HEK293 (cell line): Measurements from ENCODE around the gene MAML3.

Experiments
- CTCF ChIA-PET: fragments of 350-600 bp; formaldehyde crosslinking; extraction: SDS; loops from one replicate; lab custom pipeline; 2021; ENCODE audit warnings: antibody characterized with exemption; lab: Yijun Ruan, JAX
- POLR2A ChIA-PET: fragments of 300-600 bp; formaldehyde crosslinking; extraction: SDS; loops from one replicate; lab custom pipeline; 2020; ENCODE audit warnings: antibody characterized with exemption, inconsistent platforms; lab: Yijun Ruan, JAX
- H3K27ac ChIP-seq: fragments of 200-500 bp; sonication (Bioruptor generic); 2 replicates; pipeline ENCODE4 v1.5.1; 2014; ENCODE audit warnings: low read depth, low read length, control low read depth, inconsistent platforms; ENCODE audit errors: extremely low read depth
- H3K36me3 ChIP-seq, 2 experiments: fragments of 200-500 bp in 1 of 2; sonication (Bioruptor generic) in 1 of 2; 1 replicate in 1 of 2; 2 replicates in 1 of 2; pipeline ENCODE4 v1.5.1; 2014 to 2017; ENCODE audit warnings: inconsistent platforms in 2 of 2, low read length in 2 of 2; ENCODE audit not compliant: control insufficient read depth in 2 of 2, insufficient read depth in 1 of 2
- H3K4me1 ChIP-seq: fragments of 200-500 bp; sonication (Bioruptor generic); 2 replicates; pipeline ENCODE4 v1.5.1; 2014; ENCODE audit warnings: mild to moderate bottlenecking, low read length, inconsistent platforms; ENCODE audit not compliant: control insufficient read depth, insufficient read depth
- H3K4me3 ChIP-seq: 2 replicates; pipeline ENCODE4 v1.5.1; 2011; ENCODE audit warnings: low read depth, mild to moderate bottlenecking, control low read depth, low read length, moderate library complexity
- H3K9me3 ChIP-seq: fragments of 200-500 bp; sonication (Bioruptor generic); 2 replicates; pipeline ENCODE4 v1.5.1; 2014; ENCODE audit warnings: low read depth, low read length, inconsistent platforms; ENCODE audit not compliant: control insufficient read depth, insufficient read depth
- IKZF3 ChIP-seq: fragments of 450-650 bp; IDR thresholded peaks from 2 replicates; pipeline ENCODE4 v1.5.0; 2018; ENCODE audit warnings: missing biosample characterization, mild to moderate bottlenecking, missing genetic modification characterization, moderate library complexity
- OSR2 ChIP-seq: fragments of 450-650 bp; formaldehyde crosslinking; IDR thresholded peaks from 2 replicates; pipeline ENCODE4 v1.5.1; 2016; ENCODE audit warnings: missing biosample characterization, missing genetic modification characterization
- OVOL3 ChIP-seq: fragments of 450-650 bp; formaldehyde crosslinking; IDR thresholded peaks from 2 replicates; pipeline ENCODE4 v1.5.1; 2016; ENCODE audit warnings: missing biosample characterization, missing genetic modification characterization
- PRDM1 ChIP-seq: fragments of 450-650 bp; formaldehyde crosslinking; IDR thresholded peaks from 2 replicates; pipeline ENCODE4; 2016; ENCODE audit warnings: missing biosample characterization, missing genetic modification characterization
- SP7 ChIP-seq: fragments of 450-650 bp; formaldehyde crosslinking; IDR thresholded peaks from 2 replicates; pipeline ENCODE4 v1.5.1; 2016; ENCODE audit warnings: missing biosample characterization, missing genetic modification characterization
- WT1 ChIP-seq: fragments of 450-650 bp; formaldehyde crosslinking; IDR thresholded peaks from 2 replicates; pipeline ENCODE4 v1.5.1; 2016; ENCODE audit warnings: missing biosample characterization, missing genetic modification characterization
- ZBTB20 ChIP-seq: fragments of 450-650 bp; formaldehyde crosslinking; IDR thresholded peaks from 2 replicates; pipeline ENCODE4 v1.5.1; 2016; ENCODE audit warnings: missing biosample characterization, missing genetic modification characterization
- ZNF184 ChIP-seq: fragments of 450-650 bp; IDR thresholded peaks from 2 replicates; pipeline ENCODE4 v1.5.1; 2018; ENCODE audit warnings: missing biosample characterization, mild to moderate bottlenecking, missing genetic modification characterization
- ZNF19 ChIP-seq: fragments of 450-650 bp; formaldehyde crosslinking; IDR thresholded peaks from 2 replicates; pipeline ENCODE4; 2016; ENCODE audit warnings: missing biosample characterization, missing genetic modification characterization, low read depth
- ZNF2 ChIP-seq: fragments of 450-650 bp; formaldehyde crosslinking; IDR thresholded peaks from 2 replicates; pipeline ENCODE4 v1.5.1; 2016; ENCODE audit warnings: missing biosample characterization, missing genetic modification characterization
- ZNF211 ChIP-seq: fragments of 450-650 bp; formaldehyde crosslinking; IDR thresholded peaks from 2 replicates; pipeline ENCODE4 v1.5.1; 2016; ENCODE audit warnings: low read depth, missing biosample characterization, missing genetic modification characterization
- ZNF335 ChIP-seq: fragments of 450-650 bp; formaldehyde crosslinking; conservative IDR thresholded peaks from 2 replicates; pipeline ENCODE4 v1.5.1; 2016; ENCODE audit warnings: missing biosample characterization, missing genetic modification characterization
- ZNF341 ChIP-seq: fragments of 450-650 bp; formaldehyde crosslinking; IDR thresholded peaks from 2 replicates; pipeline ENCODE4; 2016; ENCODE audit warnings: low read depth, missing biosample characterization, missing genetic modification characterization
- ZNF394 ChIP-seq: fragments of 450-650 bp; formaldehyde crosslinking; IDR thresholded peaks from 2 replicates; pipeline ENCODE4 v1.5.1; 2016; ENCODE audit warnings: missing biosample characterization, missing genetic modification characterization, mild to moderate bottlenecking, moderate library complexity, borderline replicate concordance
- ZNF433 ChIP-seq: fragments of 450-650 bp; formaldehyde crosslinking; IDR thresholded peaks from 2 replicates; pipeline ENCODE4 v1.5.1; 2016; ENCODE audit warnings: missing biosample characterization, missing genetic modification characterization, low read depth
- ZNF473 ChIP-seq: fragments of 450-650 bp; formaldehyde crosslinking; IDR thresholded peaks from 2 replicates; pipeline ENCODE4 v1.5.1; 2017; ENCODE audit warnings: missing biosample characterization, missing genetic modification characterization
- ZNF621 ChIP-seq: fragments of 450-650 bp; formaldehyde crosslinking; IDR thresholded peaks from 2 replicates; pipeline ENCODE4 v1.5.1; 2017; ENCODE audit warnings: missing biosample characterization, missing genetic modification characterization
- ZNF707 ChIP-seq: fragments of 450-650 bp; formaldehyde crosslinking; IDR thresholded peaks from 2 replicates; pipeline ENCODE4 v1.5.1; 2016; ENCODE audit warnings: missing biosample characterization, missing genetic modification characterization
- ZNF843 ChIP-seq: fragments of 450-650 bp; formaldehyde crosslinking; IDR thresholded peaks from 2 replicates; pipeline ENCODE4 v1.5.1; 2016; ENCODE audit warnings: missing biosample characterization, missing genetic modification characterization
- ZXDB ChIP-seq: fragments of 450-650 bp; formaldehyde crosslinking; IDR thresholded peaks from 2 replicates; pipeline ENCODE4 v1.5.1; 2016; ENCODE audit warnings: missing biosample characterization, missing genetic modification characterization
- TF ChIP-seq, protein P1 (sequence below): fragments of 450-650 bp; formaldehyde crosslinking; IDR thresholded peaks from 2 replicates; pipeline ENCODE4 v1.5.1; 2016; ENCODE audit warnings: missing biosample characterization, missing genetic modification characterization
- TF ChIP-seq, protein P2 (sequence below): fragments of 450-650 bp; formaldehyde crosslinking; IDR thresholded peaks from 2 replicates; pipeline ENCODE4 v1.5.1; 2017; ENCODE audit warnings: missing biosample characterization, missing genetic modification characterization
- TF ChIP-seq, protein P3 (sequence below): fragments of 450-650 bp; formaldehyde crosslinking; IDR thresholded peaks from 2 replicates; pipeline ENCODE4 v1.5.1; 2017; ENCODE audit warnings: missing biosample characterization, missing genetic modification characterization
- TF ChIP-seq, protein P4 (sequence below): fragments of 450-650 bp; formaldehyde crosslinking; optimal IDR thresholded peaks from 2 replicates; pipeline ENCODE3; 2016; ENCODE audit warnings: missing biosample characterization, mild to moderate bottlenecking, missing genetic modification characterization
- TF ChIP-seq, protein P5 (sequence below): fragments of 450-650 bp; formaldehyde crosslinking; IDR thresholded peaks from 2 replicates; pipeline ENCODE4 v1.5.1; 2016; ENCODE audit warnings: missing biosample characterization, missing genetic modification characterization

Gene MAML3

DNA sequence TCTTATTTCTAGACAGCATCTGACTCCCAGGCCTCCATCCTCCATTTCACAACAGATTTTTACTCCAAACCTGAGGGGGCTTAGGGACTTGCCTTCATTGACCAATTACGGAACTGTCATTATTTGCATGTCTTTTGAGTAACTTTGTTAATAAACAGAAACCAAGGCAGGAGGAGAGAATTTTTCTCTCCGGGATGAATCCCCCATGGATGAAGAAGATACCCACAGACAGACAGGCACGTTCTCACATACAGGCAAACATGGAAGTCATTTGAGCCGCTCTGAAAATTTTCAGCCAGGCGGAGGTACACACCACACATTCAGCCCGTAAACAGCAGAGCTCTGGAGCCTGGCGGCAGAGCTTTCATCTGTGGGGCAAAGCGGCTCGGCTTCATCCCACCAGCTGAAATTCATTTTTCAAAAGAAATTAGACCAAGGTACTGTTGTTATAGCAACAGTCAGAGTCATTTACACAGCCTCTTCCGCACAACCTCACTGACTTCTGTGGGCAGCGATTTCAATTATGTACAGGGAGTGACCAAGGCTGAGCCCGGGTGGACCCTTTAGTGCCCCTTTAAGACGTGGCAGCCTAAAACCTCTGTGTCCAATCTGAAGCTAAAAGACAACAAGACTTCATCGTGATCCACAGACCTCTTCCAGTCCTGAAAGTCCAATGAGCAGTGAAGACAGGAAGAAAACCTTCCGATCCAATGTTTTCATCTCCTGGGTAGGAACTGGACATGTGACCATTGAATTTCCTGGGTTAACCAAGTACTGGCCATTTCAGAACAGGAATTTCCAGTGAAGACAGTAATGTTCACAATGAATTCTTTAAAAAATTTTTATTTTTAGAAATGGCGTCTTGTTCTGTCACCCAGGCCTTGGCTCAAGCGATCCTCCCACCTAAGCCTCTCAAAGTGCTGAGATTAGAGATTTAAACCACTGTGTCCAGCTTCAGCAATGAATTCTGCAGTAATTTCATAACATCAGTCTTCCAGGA lies 251.4 kb downstream of the MAML3 start:
- Histone ChIP-seq H3K4me3 (no peak overlapping the region), H3K4me1 (no peaks in the 10 kb centered on the region), H3K9me3 (no peaks in the 10 kb centered on the region), H3K27ac (no peak overlapping the region), H3K36me3 (no peaks in the 10 kb centered on the region)
- peak; percentile 64 for TF ChIP-seq ZNF335
- no peak for TF ChIP-seq ZNF433
- no peak for TF ChIP-seq ZNF19
- TF ChIP-seq ZNF621 = no peak
- TF ChIP-seq ZNF473 (tag by site-specific recombination) = no peak
- TF ChIP-seq, protein P1, sequence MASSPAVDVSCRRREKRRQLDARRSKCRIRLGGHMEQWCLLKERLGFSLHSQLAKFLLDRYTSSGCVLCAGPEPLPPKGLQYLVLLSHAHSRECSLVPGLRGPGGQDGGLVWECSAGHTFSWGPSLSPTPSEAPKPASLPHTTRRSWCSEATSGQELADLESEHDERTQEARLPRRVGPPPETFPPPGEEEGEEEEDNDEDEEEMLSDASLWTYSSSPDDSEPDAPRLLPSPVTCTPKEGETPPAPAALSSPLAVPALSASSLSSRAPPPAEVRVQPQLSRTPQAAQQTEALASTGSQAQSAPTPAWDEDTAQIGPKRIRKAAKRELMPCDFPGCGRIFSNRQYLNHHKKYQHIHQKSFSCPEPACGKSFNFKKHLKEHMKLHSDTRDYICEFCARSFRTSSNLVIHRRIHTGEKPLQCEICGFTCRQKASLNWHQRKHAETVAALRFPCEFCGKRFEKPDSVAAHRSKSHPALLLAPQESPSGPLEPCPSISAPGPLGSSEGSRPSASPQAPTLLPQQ (tag by site-specific recombination) = 0 out of 2 replicates have a peak, but pooled peaks have one; percentile 16
- TF ChIP-seq, protein P2, sequence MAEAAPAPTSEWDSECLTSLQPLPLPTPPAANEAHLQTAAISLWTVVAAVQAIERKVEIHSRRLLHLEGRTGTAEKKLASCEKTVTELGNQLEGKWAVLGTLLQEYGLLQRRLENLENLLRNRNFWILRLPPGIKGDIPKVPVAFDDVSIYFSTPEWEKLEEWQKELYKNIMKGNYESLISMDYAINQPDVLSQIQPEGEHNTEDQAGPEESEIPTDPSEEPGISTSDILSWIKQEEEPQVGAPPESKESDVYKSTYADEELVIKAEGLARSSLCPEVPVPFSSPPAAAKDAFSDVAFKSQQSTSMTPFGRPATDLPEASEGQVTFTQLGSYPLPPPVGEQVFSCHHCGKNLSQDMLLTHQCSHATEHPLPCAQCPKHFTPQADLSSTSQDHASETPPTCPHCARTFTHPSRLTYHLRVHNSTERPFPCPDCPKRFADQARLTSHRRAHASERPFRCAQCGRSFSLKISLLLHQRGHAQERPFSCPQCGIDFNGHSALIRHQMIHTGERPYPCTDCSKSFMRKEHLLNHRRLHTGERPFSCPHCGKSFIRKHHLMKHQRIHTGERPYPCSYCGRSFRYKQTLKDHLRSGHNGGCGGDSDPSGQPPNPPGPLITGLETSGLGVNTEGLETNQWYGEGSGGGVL = 0 out of 2 replicates have a peak, but pooled peaks have one; percentile 42
- no peak for TF ChIP-seq ZNF184 (tag by site-specific recombination)
- POLR2A ChIA-PET = no interaction called here
- CTCF ChIA-PET = no interaction called here

DNA sequence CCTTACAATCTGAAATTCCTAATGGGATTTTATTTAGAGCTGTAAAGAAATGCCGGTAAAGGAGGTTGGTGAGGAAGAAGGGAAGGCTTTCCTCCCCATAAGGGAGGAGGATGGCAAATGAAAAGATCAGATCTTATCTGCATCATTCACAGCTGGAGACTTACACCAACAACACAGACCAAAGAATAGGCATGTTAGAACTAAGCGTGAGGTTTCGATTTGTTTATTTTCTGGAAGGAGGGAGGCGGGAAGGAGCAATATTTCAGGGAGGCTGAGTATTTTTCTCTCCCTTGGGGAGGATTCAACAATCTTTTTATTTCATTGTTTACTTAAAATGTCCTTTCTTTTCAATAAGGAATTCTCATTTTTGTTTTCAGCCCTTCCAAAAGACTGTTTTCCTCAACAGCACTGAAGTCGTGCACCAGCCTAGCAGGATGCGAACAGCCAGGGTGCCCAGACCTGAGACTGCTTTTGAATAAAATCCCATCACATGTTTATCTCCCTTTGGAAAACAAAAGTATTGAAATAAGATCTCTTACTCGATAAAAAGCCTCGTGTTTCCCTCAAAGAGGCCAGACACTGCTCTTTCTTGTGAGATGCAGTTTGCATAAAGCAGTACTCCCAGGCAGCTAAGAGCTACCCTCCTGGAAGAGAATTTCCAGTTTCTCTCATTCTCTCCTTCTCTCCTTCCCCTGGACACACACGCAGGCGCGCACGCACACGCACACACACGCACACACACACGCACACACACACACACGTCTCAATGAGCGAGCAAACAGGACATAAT lies 252.3 kb downstream of the MAML3 start:
- Histone ChIP-seq H3K36me3 (no peaks in the 10 kb centered on the region), H3K27ac (no peak overlapping the region), H3K9me3 (no peaks in the 10 kb centered on the region), H3K4me3 (no peak overlapping the region), H3K4me1 (no peaks in the 10 kb centered on the region)
- ChIA-PET CTCF (no interaction called here), POLR2A (no interaction called here)
- TF ChIP-seq PRDM1 (tag by site-specific recombination) = 0 out of 2 replicates have a peak, but pooled peaks have one; percentile 28
- no peak for TF ChIP-seq ZNF394 (tag by site-specific recombination)
- TF ChIP-seq, protein P3, sequence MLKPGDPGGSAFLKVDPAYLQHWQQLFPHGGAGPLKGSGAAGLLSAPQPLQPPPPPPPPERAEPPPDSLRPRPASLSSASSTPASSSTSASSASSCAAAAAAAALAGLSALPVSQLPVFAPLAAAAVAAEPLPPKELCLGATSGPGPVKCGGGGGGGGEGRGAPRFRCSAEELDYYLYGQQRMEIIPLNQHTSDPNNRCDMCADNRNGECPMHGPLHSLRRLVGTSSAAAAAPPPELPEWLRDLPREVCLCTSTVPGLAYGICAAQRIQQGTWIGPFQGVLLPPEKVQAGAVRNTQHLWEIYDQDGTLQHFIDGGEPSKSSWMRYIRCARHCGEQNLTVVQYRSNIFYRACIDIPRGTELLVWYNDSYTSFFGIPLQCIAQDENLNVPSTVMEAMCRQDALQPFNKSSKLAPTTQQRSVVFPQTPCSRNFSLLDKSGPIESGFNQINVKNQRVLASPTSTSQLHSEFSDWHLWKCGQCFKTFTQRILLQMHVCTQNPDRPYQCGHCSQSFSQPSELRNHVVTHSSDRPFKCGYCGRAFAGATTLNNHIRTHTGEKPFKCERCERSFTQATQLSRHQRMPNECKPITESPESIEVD (tag by site-specific recombination) = peak; percentile 93
- peak; percentile 40; the same call in 1 of the 2 replicates for TF ChIP-seq OSR2 (tag by site-specific recombination)
- TF ChIP-seq, protein P4, sequence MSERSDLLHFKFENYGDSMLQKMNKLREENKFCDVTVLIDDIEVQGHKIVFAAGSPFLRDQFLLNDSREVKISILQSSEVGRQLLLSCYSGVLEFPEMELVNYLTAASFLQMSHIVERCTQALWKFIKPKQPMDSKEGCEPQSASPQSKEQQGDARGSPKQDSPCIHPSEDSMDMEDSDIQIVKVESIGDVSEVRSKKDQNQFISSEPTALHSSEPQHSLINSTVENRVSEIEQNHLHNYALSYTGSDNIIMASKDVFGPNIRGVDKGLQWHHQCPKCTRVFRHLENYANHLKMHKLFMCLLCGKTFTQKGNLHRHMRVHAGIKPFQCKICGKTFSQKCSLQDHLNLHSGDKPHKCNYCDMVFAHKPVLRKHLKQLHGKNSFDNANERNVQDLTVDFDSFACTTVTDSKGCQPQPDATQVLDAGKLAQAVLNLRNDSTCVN (tag by site-specific recombination) = peak; percentile 41
- TF ChIP-seq ZBTB20 (tag by site-specific recombination) = peak; percentile 28; the same call in 1 of the 2 replicates
- TF ChIP-seq ZXDB = no peak; the same call in 1 of the 2 replicates
- peak; percentile 100 for TF ChIP-seq WT1 (tag by site-specific recombination)
- no peak for TF ChIP-seq ZNF211 (tag by site-specific recombination)
- TF ChIP-seq SP7 (tag by site-specific recombination) = peak; percentile 28; the same call in 1 of the 2 replicates
- TF ChIP-seq OVOL3 (tag by site-specific recombination) = no peak
- TF ChIP-seq ZNF2 (tag by site-specific recombination) = no peak; the same call in 1 of the 2 replicates
- TF ChIP-seq, protein P5, sequence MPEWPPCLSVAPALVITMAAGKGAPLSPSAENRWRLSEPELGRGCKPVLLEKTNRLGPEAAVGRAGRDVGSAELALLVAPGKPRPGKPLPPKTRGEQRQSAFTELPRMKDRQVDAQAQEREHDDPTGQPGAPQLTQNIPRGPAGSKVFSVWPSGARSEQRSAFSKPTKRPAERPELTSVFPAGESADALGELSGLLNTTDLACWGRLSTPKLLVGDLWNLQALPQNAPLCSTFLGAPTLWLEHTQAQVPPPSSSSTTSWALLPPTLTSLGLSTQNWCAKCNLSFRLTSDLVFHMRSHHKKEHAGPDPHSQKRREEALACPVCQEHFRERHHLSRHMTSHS (tag by site-specific recombination) = no peak
- TF ChIP-seq ZNF341 (tag by site-specific recombination) = peak; percentile 28; the same call in 1 of the 2 replicates
- TF ChIP-seq IKZF3 (tag by site-specific recombination) = 0 out of 2 replicates have a peak, but pooled peaks have one; percentile 22
- peak; percentile 59; the same call in 1 of the 2 replicates for TF ChIP-seq ZNF843 (tag by site-specific recombination)
- no peak for TF ChIP-seq ZNF707
